ENCODE measurements around the gene SLC25A28. TPM values are rescaled to one million over a fixed set of nuclear protein-coding genes. Genes with fewer than 3 reads are reported as not detected.

Gene SLC25A28, protein sequence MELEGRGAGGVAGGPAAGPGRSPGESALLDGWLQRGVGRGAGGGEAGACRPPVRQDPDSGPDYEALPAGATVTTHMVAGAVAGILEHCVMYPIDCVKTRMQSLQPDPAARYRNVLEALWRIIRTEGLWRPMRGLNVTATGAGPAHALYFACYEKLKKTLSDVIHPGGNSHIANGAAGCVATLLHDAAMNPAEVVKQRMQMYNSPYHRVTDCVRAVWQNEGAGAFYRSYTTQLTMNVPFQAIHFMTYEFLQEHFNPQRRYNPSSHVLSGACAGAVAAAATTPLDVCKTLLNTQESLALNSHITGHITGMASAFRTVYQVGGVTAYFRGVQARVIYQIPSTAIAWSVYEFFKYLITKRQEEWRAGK
- total RNA-seq (2021; ENCODE audit: unreplicated experiment) (42.8 TPM), Bru-seq, nascent RNA (percentile 90 among the genes with signal in this experiment), BruChase-seq, experiment 1, labeled RNA remaining after a 2-hour chase (percentile 91 among the genes with signal in this experiment), BruChase-seq, experiment 2, labeled RNA remaining after a 6-hour chase (percentile 78 among the genes with signal in this experiment)
- polyA plus RNA-seq (2012; ENCODE audit: insufficient read length): 44.8 TPM
- long read RNA-seq, transcript SLC25A28-201 (4 exons, 1,451 nt): major isoform, 31 of 78 reads
- long read RNA-seq, transcript SLC25A28-203 (2 exons, 581 nt): minor isoform, 5 of 78 reads
- long read RNA-seq, partial matches to known transcripts: 21 of 78 reads
- long read RNA-seq, other reads (novel, unspliced or antisense): 20 of 78 reads

DNA sequence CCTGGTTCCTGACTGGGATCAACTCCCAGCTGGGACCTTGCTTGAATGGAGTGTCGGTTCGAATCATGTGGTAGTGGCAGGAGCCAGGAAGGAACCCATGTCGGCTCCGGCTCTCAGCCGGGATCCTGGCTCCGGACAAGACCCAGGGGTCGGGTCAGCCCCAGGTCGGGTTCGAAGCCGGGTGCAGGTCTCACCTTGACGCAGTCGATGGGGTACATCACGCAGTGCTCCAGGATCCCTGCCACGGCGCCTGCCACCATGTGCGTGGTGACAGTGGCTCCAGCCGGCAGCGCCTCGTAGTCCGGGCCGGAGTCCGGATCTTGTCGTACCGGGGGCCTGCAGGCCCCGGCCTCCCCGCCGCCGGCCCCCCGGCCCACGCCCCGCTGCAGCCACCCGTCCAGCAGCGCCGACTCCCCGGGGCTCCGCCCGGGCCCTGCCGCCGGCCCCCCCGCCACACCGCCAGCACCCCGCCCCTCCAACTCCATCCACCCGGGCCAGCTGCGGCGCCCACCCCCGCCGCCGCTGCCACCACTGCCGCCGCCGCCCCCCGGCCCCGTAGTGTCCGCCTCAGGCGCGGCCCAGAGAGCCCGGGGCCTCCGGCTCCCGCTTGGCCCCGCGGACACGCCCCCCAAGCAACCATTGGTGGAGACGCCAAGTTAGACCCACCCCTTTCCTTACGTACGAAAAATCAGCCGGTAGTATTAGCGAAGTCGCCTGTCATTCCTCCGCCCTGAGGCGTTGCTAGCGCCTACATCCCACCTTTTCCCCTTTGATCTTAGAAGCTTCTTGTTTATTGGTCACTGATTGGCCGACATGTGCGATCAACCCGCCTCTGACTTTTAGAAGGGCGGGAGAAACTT, at the start of gene SLC25A28:
SLC25A28 (minus strand) TSS at position 589 of the 860 bp plus-strand sequence; CDS start at position 485, 104 bp downstream.
- Histone ChIP-seq H3K4me3 (ENCODE audit: low read depth in 2 of 2, low read length in 2 of 2) (peak within 1 kb of the TSS; percentile 68 to 95), H3K27me3 (ENCODE audit: control insufficient read depth, insufficient read depth, low read length) (no peaks in the 10 kb centered on the region), H3K27ac (ENCODE audit: low read length) (peak within 1 kb of the TSS; percentile 94), H3K36me3 (ENCODE audit: control insufficient read depth, insufficient read depth, low read length) (peaks cover 8% of the 10 kb centered on the region), H3K9me3 (ENCODE audit: control insufficient read depth, insufficient read depth, low read depth, low read length) (no peaks in the 10 kb centered on the region), H3K4me1 (ENCODE audit: control insufficient read depth, insufficient read depth, low read length) (peaks cover 26% of the 10 kb centered on the region)
- ChIA-PET CTCF (interaction anchor here (0.6 kb wide), 1 partner anchor 91 kb away, joined by 3 read pairs; no protein-coding TSS in a partner anchor), POLR2A (interaction anchor here (0.6 to 1.5 kb wide), 2 partner anchors 188 to 346 kb away, joined by 3 to 4 read pairs; no protein-coding TSS in a partner anchor)
- DNase-seq (ENCODE audit: low read depth, low spot score) (peak; percentile 100), ATAC-seq (peak; percentile 85)
- intact Hi-C loops (cut with micrococcal nuclease; ENCODE audit: unreplicated experiment): no loop called here
- TF ChIP-seq, protein P1, sequence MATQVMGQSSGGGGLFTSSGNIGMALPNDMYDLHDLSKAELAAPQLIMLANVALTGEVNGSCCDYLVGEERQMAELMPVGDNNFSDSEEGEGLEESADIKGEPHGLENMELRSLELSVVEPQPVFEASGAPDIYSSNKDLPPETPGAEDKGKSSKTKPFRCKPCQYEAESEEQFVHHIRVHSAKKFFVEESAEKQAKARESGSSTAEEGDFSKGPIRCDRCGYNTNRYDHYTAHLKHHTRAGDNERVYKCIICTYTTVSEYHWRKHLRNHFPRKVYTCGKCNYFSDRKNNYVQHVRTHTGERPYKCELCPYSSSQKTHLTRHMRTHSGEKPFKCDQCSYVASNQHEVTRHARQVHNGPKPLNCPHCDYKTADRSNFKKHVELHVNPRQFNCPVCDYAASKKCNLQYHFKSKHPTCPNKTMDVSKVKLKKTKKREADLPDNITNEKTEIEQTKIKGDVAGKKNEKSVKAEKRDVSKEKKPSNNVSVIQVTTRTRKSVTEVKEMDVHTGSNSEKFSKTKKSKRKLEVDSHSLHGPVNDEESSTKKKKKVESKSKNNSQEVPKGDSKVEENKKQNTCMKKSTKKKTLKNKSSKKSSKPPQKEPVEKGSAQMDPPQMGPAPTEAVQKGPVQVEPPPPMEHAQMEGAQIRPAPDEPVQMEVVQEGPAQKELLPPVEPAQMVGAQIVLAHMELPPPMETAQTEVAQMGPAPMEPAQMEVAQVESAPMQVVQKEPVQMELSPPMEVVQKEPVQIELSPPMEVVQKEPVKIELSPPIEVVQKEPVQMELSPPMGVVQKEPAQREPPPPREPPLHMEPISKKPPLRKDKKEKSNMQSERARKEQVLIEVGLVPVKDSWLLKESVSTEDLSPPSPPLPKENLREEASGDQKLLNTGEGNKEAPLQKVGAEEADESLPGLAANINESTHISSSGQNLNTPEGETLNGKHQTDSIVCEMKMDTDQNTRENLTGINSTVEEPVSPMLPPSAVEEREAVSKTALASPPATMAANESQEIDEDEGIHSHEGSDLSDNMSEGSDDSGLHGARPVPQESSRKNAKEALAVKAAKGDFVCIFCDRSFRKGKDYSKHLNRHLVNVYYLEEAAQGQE (IDR thresholded peaks at IDR 0.05; ENCODE audit: insufficient read depth in 1 of 2, low read depth in 2 of 2, low read length in 1 of 2): no peak
- peak; percentile 38; the same call in 1 of the 2 replicates for TF ChIP-seq SIN3A (IDR thresholded peaks at IDR 0.05; ENCODE audit: borderline replicate concordance, insufficient read depth, low read depth, low read length)
- peak; percentile 100 for TF ChIP-seq TCF7L2 (IDR thresholded peaks at IDR 0.05; ENCODE audit: low read depth, low read length)
- no peak for TF ChIP-seq POLR2AphosphoS5 (IDR thresholded peaks at IDR 0.05; ENCODE audit: low read depth, low read length)
- TF ChIP-seq, protein P2, sequence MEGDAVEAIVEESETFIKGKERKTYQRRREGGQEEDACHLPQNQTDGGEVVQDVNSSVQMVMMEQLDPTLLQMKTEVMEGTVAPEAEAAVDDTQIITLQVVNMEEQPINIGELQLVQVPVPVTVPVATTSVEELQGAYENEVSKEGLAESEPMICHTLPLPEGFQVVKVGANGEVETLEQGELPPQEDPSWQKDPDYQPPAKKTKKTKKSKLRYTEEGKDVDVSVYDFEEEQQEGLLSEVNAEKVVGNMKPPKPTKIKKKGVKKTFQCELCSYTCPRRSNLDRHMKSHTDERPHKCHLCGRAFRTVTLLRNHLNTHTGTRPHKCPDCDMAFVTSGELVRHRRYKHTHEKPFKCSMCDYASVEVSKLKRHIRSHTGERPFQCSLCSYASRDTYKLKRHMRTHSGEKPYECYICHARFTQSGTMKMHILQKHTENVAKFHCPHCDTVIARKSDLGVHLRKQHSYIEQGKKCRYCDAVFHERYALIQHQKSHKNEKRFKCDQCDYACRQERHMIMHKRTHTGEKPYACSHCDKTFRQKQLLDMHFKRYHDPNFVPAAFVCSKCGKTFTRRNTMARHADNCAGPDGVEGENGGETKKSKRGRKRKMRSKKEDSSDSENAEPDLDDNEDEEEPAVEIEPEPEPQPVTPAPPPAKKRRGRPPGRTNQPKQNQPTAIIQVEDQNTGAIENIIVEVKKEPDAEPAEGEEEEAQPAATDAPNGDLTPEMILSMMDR (IDR thresholded peaks at IDR 0.05): no peak
- in situ Hi-C loops (cut with HindIII; ENCODE audit: low pct_unique_long_range_greater_than_20kb, low sequenced_read_pairs): no loop called here
- no TSS peak for BruUV-seq (replicated peaks)

DNA sequence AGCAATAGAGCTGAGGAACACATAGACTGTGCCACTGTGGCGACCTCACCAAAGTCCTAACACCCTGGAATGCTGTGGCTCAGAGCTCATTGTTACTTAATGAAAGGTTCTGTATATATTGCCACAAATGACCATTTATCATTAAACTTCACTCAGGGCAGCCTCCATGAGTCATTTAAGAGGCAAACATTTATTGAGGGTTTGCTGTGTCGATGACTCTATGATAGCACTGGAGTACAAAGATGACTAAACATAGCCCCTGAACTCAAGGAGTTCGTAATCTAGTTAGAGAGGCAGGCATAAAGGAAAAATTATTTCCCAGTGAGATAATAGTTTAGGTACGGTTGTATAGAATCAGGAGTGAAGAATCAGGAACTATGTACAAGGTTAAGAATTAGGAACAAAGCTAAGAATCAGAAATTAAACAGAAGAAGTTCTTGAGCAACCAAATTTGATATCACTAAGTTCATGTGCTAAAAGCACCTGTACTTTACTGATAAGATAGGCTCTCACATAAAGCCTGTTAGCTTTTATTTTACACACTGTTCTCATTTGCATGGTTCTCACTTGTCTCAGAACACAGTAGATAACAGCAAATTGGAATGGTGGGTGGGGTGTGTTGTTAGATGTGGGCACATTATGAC, 47.0 kb upstream of the SLC25A28 start:
- Histone ChIP-seq H3K27me3 (ENCODE audit: control insufficient read depth, insufficient read depth, low read length) (no peaks in the 10 kb centered on the region), H3K27ac (ENCODE audit: low read length) (no peak overlapping the region), H3K9me3 (ENCODE audit: control insufficient read depth, insufficient read depth, low read depth, low read length) (no peaks in the 10 kb centered on the region), H3K36me3 (ENCODE audit: control insufficient read depth, insufficient read depth, low read length) (peaks cover 2% of the 10 kb centered on the region; the same call in 1 of the 2 replicates), H3K4me3 (ENCODE audit: low read depth in 2 of 2, low read length in 2 of 2) (no peak overlapping the region), H3K4me1 (ENCODE audit: control insufficient read depth, insufficient read depth, low read length) (no peaks in the 10 kb centered on the region)
- DNase-seq (ENCODE audit: low read depth, low spot score) (no peak), ATAC-seq (peak; percentile 53)
- intact Hi-C loops (cut with micrococcal nuclease; ENCODE audit: unreplicated experiment) (no loop called here), in situ Hi-C loops (cut with HindIII; ENCODE audit: low pct_unique_long_range_greater_than_20kb, low sequenced_read_pairs) (no loop called here)
- TF ChIP-seq, protein P1 (IDR thresholded peaks at IDR 0.05; ENCODE audit: insufficient read depth in 1 of 2, low read depth in 2 of 2, low read length in 1 of 2): no peak
- TF ChIP-seq SIN3A (IDR thresholded peaks at IDR 0.05; ENCODE audit: borderline replicate concordance, insufficient read depth, low read depth, low read length): no peak
- ChIA-PET POLR2A (interaction anchor here (0.5 kb wide), 1 partner anchor 591 kb away, joined by 12 read pairs; no protein-coding TSS in a partner anchor), CTCF (no interaction called here)
- no TSS peak for BruUV-seq (replicated peaks)

Measured in Panc1 (cell line).